Measurements from ENCODE around the gene NECAB3.
"Not testable (repeated sequence)": the region's sequence is repeated elsewhere in the genome, so short reads cannot be mapped to it uniquely, and the experiment has no call there.

Gene NECAB3

GRCh38 chr20:33674294-33675135 lies at the start of gene NECAB3:
NECAB3 (minus strand) TSS chr20:33674428; CDS start chr20:33674352, 76 bp downstream.
- no peak for DNase-seq

- no peak for DNase-seq
These were observed 47.3 kb upstream of the NECAB3 start for GRCh38 chr20:33721391-33722140.

GRCh38 chr20:33719989-33720709 lies 45.9 kb upstream of the NECAB3 start, which contains the start of gene PXMP4:
PXMP4 (minus strand) TSS chr20:33720310; CDS start chr20:33720207, 103 bp downstream.
- DNase-seq: peak; percentile 78

- no peak for DNase-seq
These were observed 45.2 kb upstream of the NECAB3 start for GRCh38 chr20:33719277-33719988.

GRCh38 chr20:33716498-33716897 lies 42.3 kb upstream of the NECAB3 start:
- DNase-seq: no peak

GRCh38 chr20:33713865-33714367 lies 39.7 kb upstream of the NECAB3 start:
- no peak for DNase-seq

GRCh38 chr20:33711446-33711738 lies 37.2 kb upstream of the NECAB3 start:
- no peak for DNase-seq

GRCh38 chr20:33710681-33711445 lies 36.6 kb upstream of the NECAB3 start:
- DNase-seq: no peak

- DNase-seq: no peak
These were observed 35.8 kb upstream of the NECAB3 start for GRCh38 chr20:33709905-33710541.

GRCh38 chr20:33709398-33709797 lies 35.2 kb upstream of the NECAB3 start:
- DNase-seq: no peak

GRCh38 chr20:33707668-33708067 lies 33.4 kb upstream of the NECAB3 start:
- DNase-seq: no peak

- no peak for DNase-seq
These were observed 30.1 kb upstream of the NECAB3 start for GRCh38 chr20:33704197-33704924.

GRCh38 chr20:33703498-33704137 lies 29.4 kb upstream of the NECAB3 start:
- no peak for DNase-seq

- no peak for DNase-seq
These were observed 28.6 kb upstream of the NECAB3 start for GRCh38 chr20:33702861-33703260.

GRCh38 chr20:33701629-33702450 lies 27.6 kb upstream of the NECAB3 start:
- no peak for DNase-seq

GRCh38 chr20:33700696-33701441 lies 26.6 kb upstream of the NECAB3 start:
- not testable (repeated sequence) for DNase-seq

- DNase-seq: not testable (repeated sequence)
These were observed 24.7 kb upstream of the NECAB3 start for GRCh38 chr20:33698966-33699365.

- DNase-seq: no peak
These were observed 22.9 kb upstream of the NECAB3 start for GRCh38 chr20:33697129-33697528.

Data from activated T-cell treated with anti-CD3 and anti-CD28 coated beads for 4 hours (primary cell).